ENCODE data around the gene TMOD1.

GRCh38 chr9:97568461-97569275 is 67.2 kb downstream of the TMOD1 start:
- no peak for TF ChIP-seq CTCF (IDR thresholded peaks at IDR 0.05)
- no peak for TF ChIP-seq POLR2AphosphoS5 (IDR thresholded peaks at IDR 0.05; ENCODE audit: insufficient read depth in 1 of 2, low read depth in 1 of 2)

All from vagina (tissue), 2 donors.